Head of caudate nucleus (tissue), 42 donors: Measurements from ENCODE around the gene AK9.

Experiments
- DNase-seq, 42 donors: peaks; one replicate each; pipeline versions ENCODE4 v3.0.0 to v3.0.0-alpha.2; 2020 to 2021; ENCODE audit warnings: mixed read lengths in 7 of 42
- intact Hi-C: fragments of 100-400 bp; cut with DNase I; formaldehyde crosslinking; loops from one replicate; pipeline ENCODE4 v1.15.0; 2022

Gene AK9

DNA sequence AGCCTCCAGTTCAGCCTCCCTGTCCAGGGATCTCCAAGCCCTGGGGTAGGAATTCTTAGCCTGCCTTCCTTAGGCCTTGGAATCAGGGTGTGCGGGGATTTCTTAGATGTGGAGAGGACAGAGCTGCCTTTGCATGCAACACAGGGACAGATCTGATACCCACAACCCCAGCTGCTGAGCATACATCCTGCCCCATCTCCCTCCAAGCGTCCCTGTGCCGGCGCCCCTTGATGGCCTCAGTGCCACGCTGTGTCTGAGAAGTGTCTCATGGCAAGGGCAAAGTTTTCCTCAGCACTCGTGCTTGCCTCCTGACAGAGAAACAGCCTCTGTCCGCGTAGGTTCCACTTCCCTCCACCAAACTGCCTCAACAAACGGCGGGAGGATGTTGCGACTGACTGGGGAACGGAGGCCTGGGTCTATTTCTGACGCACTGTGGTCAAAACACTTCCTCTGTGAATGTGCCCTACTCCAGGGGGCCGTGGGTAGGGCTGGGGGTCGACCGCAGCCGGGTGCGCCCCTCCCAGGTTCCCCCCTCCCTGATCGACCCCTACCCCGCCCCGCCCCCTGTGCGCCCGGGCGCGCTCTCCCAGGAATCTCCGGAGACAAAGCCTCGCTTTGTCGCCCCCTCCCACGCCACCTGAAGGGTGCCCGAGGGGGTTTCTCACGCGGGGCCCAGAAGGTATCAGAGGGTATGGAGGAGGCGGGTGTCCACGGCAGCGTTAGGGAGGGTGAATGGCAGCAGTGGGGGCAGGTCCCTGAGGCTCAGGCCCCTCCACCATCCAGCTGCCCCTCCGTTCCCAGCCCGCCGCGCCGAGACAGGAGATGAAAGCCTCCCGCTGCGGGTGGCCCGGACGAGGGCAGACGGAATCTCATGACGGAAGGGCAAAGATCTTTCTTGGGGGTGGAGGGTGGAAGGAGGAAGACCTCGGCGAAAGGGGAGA lies 236.2 kb downstream of the AK9 start:
- intact Hi-C loops, result no loop called here
- DNase-seq, result peak in 36 of 42 donors; percentile 32 to 75 (median 57)

DNA sequence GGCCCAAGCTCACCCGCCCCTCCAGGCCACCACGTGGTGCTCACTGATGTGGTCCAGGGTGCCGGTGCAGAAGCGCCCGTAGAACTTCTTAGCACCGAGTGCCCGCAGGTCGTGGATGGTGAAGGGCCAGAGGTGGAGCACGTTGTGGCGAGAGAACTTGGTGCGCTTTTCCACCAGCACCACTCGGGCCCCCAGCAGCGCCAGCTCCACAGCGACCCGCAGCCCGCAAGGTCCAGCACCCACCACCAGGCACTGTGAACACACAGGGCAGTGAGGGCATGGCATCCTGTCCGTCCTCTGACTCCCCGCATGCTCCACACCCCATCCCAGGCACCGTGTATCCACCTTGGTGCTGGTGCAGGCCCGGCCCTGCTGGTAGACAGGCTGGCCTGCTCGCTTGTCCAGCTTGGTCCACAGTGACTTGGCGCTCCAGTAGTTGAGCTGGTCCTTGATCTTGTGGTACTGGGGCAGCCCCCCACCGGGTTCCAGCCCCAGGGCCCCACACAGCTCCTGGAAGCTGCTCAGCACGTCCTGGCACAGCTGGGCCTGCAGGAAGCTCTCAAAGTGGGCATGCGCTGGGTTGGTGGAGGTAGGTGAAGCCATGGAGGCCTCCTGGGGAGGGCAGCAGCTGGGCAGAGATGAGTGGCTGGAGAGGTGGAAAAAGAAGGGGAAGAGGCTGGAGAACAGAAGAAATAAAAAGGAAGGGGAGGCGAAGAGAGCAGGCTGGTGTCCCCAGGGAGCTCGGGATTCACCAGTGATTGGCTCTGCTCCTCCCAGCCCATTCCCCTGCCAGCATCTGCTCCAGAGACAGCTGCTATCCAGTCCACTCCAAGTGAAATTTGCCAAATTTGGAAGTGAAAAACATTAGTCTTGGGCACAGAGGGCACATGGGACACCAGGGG lies 237.2 kb downstream of the AK9 start:
- intact Hi-C loops, result no loop called here
- peak in 2 of 42 donors; percentile 20 to 53 for DNase-seq

- intact Hi-C loops, result no loop called here
- no peak for DNase-seq
Measured at GRCh38 chr6:109453156-109453555, 237.8 kb downstream of the AK9 start.

DNA sequence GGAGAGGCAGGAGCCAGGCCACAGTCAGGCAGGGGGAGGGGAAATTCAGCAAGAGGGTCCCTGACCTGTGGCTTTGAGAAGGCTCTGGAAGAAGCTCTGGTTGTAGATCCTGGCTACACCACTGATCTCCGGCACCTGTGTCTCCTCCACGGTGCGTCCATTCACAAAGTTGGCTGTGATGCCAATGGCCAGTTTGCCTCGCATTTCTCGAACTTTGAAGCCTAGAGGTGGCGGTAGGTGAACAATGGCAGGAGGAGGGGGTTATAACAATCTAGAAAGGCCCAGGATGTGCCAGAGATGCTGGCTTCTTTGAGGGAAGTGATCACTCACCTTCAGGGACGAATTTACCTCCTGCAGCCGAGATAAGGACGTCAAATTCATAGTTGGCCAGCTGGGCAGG lies 238.8 kb downstream of the AK9 start:
- intact Hi-C loops, result no loop called here
- DNase-seq, result no peak

GRCh38 chr6:109451376-109451775 lies 239.6 kb downstream of the AK9 start:
- peak in 1 of 42 donors; percentile 28 for DNase-seq
- intact Hi-C loops, result no loop called here

DNA sequence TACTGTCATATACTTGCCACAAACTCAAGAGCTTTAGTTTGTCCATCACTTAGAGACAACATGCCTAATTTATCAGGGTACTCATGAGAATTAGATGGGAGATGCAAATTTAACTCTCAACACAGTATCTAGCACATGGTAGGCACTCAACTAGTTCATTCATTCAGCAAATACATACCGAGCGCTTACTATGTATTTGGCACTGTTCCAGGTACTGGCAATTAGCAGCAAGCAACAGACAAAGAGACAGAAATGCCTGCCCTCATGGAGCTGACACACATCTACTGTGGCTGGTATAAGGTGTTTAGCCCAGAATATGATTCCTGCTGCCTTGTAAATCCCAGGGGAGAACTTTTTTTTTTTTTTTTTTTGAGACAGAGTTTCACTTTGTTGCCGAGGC lies 240.2 kb downstream of the AK9 start:
- peak in 1 of 42 donors; percentile 5 for DNase-seq
- intact Hi-C loops, result no loop called here

DNA sequence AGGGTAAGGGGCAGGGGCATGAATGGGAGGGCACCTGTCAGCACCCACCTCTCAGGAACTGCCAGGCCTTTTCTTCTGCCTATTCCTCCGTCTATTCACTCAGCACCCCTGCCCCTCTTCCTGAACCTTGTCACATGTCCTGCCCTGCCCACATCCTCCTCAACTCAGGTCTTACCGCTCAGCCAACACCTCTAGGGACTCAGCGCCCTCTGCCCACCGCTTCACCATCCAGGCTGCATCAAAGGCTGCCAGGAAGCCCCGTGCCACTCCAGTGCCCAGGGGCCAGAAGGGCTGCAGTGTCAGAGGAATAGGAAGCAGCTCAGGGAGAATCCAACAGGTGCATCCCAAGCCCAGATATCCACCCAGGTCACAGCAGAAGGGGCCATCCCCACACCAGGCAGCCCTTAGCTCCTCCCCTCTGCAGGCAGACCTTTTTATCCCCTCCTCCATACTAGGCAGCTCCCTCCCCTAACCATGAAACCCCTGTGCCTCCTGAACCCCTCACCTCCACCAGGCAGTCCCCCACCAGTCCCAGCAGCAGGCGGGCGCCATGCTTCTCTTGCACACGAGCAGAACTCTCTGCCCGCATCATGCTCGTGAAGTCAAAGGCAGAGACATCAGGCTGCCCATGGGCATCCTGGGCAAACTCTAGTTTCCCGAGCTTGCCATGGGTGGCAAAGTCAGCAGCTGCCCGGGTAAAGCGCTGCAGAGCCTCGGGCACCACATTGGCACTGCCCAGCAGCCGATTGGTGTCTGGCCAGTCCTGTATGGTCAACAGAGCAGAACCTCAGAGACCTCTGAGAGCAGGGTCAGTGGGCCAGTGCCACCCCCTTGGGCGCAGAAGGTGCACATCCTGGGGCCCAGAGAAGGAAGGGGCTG lies 241.0 kb downstream of the AK9 start:
- intact Hi-C loops, result no loop called here
- peak in 2 of 42 donors; percentile 9 to 32 for DNase-seq

- peak in 2 of 42 donors; percentile 26 to 35 for DNase-seq
- intact Hi-C loops, result no loop called here
Measured at GRCh38 chr6:109449064-109449794, 241.8 kb downstream of the AK9 start.

DNA sequence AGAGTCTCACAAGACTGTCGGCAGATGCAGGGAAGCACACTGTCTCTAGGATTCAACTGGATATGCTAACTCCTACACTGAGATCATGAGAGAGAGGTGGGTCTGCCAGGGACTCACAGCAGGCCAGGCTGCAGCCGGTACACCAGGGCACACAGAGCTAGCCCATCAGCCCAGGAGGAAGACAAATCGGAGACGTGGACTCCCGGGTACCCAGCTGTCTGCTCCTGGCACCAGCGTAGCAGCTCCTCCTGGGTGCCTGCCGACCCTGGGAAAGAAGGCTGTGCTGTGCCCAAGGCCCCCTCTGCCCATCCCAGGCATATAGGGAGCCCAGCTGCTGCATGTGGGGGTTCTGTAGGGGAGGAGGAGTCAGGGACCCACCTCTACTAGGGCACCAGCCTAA lies 242.4 kb downstream of the AK9 start:
- intact Hi-C loops, result no loop called here
- DNase-seq, result peak in 3 of 42 donors; percentile 36 to 44 (median 41)

DNA sequence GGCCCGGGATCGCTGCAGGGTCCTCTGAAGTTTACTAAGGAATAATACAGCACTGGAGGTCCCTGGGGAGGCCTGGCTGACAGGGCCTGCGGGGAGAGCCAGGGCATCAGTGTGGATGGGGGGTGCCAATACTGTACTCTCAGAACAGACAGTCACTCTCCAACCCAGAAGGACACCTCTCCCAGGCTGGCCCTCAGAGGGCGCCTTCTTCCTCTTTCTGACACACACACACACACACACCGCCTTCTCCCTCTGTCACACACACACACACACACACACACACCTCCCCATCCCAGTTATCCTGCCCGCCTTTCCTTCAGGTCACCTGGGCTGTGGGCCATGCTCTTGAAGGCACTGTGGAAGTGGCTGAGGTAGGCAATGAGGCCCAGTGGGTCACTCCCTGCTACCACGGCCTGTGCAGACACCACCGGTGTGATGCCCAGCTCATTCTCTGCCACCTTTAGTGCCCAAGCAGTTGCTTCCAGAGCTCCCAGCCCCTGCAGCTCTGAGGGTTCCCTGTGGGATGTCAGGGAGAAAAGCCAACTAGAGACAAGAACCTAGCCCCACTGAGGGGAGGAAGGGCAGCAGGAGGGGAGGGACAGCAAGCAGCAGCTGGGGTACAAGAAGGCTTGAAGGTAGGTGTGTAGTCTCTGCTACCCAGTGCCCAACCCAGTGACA lies 243.0 kb downstream of the AK9 start:
- intact Hi-C loops, result no loop called here
- DNase-seq, result peak in 2 of 42 donors; percentile 36 to 39

DNA sequence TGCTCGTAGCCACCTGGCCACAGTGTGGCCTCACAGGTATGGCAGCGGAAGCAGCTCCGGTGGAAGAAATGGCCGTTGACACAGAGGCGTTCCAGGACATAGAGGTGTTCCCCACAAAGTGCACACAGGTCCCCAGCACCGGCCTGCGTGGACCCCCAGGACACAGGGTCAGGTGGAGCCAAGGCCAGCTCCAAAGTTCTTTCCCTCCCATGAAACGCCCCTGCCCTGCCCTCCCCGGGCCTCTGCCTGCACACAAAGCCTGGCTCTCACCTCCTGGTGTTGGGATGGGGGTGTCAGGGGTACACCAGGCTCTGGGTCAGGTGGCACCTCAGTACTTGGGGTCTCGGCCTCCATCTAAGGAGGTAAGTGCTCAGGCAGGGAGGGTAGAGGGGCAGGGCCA lies 243.9 kb downstream of the AK9 start:
- DNase-seq, result peak in 1 of 42 donors; percentile 28
- intact Hi-C loops, result no loop called here

DNA sequence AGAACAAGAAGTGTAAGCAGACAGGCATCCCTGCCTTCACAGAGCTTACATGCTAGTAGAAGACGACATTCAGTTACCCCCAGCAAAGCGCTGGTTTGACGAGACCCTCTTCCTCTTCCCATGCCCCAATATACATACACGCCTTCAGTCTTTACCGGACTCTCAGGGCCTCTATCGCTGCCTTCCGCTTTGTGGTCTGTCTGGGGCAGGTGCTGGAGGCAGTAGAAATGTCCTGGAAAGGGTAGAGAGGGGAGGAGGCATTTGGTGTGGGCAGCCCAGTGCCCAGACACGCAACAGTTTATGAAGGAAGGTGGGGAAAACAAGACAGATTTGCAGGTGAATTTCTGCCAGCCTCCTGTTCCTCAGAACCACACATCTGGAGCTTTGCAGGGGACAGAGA lies 244.5 kb downstream of the AK9 start:
- peak in 1 of 42 donors; percentile 15 for DNase-seq
- intact Hi-C loops, result no loop called here

DNA sequence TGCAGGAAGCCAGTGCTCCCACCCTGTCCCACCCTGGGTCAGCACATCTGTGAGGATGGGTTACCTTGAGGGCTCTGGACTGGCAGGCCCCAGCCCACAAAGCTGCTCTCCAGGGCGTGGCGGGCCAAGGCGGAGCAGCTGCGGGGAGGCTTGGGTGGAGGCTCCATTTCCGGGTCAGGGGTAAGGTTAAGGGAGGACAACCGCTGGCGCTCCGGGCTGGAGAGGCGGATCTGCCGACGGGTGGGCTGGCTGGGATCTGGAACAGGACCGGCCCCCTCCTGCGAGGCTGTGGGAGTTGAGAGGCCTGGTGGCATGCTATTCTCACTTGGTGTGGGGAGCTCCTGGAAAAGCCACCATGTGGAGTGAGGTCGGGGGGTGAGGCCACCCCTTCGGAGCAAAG lies 244.9 kb downstream of the AK9 start:
- DNase-seq, result peak in 1 of 42 donors; percentile 31
- intact Hi-C loops, result no loop called here

DNA sequence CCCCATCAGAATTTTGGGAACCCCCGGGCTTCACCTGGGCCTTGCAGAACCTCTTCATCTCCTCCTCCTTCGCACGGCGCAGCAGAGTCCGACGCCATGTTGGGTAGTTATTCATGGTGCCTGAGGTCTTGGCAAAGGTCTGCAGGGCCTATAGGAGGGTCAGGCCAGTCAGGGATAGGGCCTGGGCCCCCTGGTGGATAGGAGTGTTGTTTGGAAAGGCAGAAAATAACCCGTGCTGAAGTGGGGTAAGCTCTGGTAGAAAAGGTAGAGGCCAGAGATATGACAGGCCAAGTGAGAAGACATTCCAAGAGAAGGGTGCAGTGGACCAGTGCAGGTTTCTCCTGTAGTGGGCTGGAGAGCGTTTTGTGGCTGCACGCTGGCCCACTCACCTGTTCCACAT lies 245.6 kb downstream of the AK9 start:
- peak in 1 of 42 donors; percentile 28 for DNase-seq
- intact Hi-C loops, result no loop called here

GRCh38 chr6:109443425-109443950 lies 247.5 kb downstream of the AK9 start:
- intact Hi-C loops, result loop anchor here (5.0 kb wide), 1 partner anchor 56 kb away; no protein-coding TSS in a partner anchor
- no peak for DNase-seq
